ENCODE data around the gene SMCO1.

Gene SMCO1, protein sequence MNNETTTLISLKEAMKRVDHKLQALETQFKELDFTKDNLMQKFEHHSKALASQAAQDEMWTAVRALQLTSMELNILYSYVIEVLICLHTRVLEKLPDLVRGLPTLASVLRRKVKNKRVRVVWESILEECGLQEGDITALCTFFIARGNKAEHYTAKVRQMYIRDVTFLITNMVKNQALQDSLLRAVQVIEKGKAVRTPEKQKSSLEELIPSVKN

DNA sequence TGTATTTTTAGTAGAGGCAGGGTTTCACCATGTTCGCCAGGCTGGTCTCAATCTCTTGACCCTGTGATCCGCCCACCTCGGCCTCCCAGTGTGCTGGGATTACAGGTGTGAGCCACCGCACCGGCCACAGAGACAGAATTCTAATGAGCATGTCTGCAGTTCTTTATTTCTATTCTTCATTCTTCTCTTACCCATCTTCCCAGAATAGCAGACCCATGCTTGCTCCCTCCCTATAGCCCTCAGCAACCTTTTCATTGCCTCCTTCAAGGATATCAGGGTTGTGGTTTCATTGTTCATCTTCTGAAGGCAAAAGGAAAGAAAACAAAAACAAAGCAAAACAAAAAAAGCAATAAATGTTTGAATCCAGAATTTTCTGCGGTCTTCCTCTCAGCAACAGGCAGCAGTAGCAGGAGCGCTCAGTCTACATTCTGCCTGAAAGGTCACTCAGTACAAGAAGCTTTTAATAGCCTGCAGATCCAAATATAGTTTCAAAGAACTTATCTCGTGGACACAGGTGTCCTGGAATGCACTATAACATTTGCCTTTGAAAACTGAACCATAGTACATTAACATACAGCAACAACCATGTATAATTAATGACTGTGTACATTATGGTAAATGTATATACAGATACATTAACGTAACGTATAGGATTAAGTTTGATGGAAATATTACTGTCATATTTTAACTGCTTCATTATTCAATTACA, at the start of gene SMCO1:
SMCO1 (minus strand) TSS at position 434 of the 709 bp plus-strand sequence; CDS start at position 297, 137 bp downstream.
- no peak for DNase-seq (ENCODE audit: low spot score)
- TF ChIP-seq, protein P1, sequence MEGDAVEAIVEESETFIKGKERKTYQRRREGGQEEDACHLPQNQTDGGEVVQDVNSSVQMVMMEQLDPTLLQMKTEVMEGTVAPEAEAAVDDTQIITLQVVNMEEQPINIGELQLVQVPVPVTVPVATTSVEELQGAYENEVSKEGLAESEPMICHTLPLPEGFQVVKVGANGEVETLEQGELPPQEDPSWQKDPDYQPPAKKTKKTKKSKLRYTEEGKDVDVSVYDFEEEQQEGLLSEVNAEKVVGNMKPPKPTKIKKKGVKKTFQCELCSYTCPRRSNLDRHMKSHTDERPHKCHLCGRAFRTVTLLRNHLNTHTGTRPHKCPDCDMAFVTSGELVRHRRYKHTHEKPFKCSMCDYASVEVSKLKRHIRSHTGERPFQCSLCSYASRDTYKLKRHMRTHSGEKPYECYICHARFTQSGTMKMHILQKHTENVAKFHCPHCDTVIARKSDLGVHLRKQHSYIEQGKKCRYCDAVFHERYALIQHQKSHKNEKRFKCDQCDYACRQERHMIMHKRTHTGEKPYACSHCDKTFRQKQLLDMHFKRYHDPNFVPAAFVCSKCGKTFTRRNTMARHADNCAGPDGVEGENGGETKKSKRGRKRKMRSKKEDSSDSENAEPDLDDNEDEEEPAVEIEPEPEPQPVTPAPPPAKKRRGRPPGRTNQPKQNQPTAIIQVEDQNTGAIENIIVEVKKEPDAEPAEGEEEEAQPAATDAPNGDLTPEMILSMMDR (conservative IDR thresholded peaks at IDR 0.05; ENCODE audit: low read depth) = no peak
- POLR2A ChIA-PET (ENCODE audit: low non-redundant PET) = no interaction called here
- CTCF ChIA-PET = no interaction called here
- no peak within 1 kb of the TSS for H3K27ac ChIP-seq

DNA sequence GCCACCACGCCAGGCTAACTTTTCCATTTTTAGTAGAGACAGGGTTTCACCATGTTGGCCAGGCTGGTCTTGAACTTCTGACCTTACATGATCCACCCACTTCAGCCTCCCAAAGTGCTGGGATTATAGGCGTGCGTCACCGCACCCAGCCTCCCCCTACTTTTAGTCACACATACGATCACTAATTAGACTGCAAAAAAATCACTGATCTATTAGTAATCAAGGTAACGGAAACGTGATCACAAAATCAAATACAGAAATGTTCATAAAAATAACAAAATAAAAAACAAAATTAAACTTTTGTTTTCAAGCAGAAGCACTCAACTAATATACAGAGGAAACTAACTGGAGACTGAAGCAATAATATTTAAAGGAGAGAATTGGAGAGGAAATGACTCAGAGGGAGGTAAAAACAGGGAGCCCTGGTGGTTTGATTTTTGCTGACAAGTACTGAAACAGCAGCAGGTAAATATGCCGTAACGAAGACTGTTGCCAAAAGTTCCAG, 48.6 kb upstream of the SMCO1 start:
- ChIA-PET CTCF (no interaction called here), POLR2A (ENCODE audit: low non-redundant PET) (interaction anchor here (0.7 kb wide), 1 partner anchor 83 kb away, joined by 4 read pairs; no protein-coding TSS in a partner anchor)
- DNase-seq (ENCODE audit: low spot score) = peak; percentile 87
- TF ChIP-seq, protein P1 (conservative IDR thresholded peaks at IDR 0.05; ENCODE audit: low read depth) = no peak
- H3K27ac ChIP-seq = peak overlapping the region; percentile 84

DNA sequence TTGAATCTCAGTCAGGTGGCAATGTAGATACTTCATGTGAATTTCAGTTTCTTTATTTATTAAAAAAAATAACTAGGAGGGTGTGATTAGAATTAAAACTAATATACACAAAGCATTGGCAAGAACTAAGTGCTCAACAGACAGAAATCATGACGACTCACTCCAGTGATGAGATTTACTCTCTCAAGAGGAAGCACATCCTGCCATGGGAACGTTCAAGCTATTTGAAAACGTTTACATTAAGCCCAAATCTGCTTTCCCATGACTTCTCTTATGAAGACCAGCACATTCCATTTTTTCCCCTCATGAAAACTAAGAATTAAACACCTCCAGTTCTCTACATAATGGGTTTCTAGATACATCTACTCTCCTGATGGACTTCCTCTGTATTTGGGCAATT, 44.7 kb upstream of the SMCO1 start:
- TF ChIP-seq, protein P1 (conservative IDR thresholded peaks at IDR 0.05; ENCODE audit: low read depth) = no peak
- DNase-seq (ENCODE audit: low spot score) = no peak
- ChIA-PET POLR2A (ENCODE audit: low non-redundant PET) (no interaction called here), CTCF (no interaction called here)
- no peak overlapping the region for H3K27ac ChIP-seq

DNA sequence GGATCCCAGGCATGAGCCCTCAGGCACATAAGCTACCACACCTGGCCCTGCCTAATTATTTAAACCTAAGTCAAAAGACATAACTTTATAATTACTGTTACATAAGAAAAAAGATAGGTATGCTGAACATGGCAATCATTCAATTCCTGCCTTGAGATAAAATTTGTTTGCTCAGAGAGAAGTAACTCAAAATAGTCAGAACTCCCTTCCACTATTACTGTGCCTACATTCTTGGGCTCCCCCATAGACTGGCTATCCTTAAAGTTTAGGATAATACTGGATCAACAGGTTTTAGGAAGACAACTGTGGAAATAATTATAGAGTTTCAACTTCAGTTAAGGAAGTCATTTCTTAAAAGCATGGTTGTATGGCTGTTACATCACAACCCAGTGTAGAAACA, 43.3 kb upstream of the SMCO1 start:
- POLR2A ChIA-PET (ENCODE audit: low non-redundant PET) = no interaction called here
- TF ChIP-seq, protein P1 (conservative IDR thresholded peaks at IDR 0.05; ENCODE audit: low read depth) = no peak
- DNase-seq (ENCODE audit: low spot score) = no peak
- CTCF ChIA-PET = interaction anchor here (0.6 to 0.9 kb wide), 2 partner anchors 49 to 431 kb away, joined by 4 read pairs; no protein-coding TSS in a partner anchor
- no peak overlapping the region for H3K27ac ChIP-seq

DNA sequence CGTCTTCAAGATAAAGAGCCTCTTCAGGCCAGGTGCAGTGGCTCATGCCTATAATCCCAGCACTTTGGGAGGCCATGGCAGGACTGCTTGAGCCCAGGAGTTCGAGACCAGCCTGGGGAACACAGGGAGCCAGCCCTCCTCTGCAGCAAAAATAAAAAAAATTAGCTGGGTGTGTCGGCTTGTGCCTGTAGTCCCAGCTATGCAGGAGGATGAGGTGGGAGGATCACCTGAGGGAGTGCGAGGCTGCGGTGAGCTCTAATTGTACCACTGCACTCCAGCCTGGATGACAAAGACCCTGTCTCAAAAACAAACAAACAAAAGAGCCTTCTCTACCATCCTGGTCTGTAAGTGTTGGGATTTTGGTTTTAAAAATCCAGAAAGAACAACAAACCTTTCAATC, 42.1 kb upstream of the SMCO1 start:
- DNase-seq (ENCODE audit: low spot score) = no peak
- H3K27ac ChIP-seq = no peak overlapping the region
- ChIA-PET CTCF (no interaction called here), POLR2A (ENCODE audit: low non-redundant PET) (no interaction called here)
- TF ChIP-seq, protein P1 (conservative IDR thresholded peaks at IDR 0.05; ENCODE audit: low read depth) = no peak

DNA sequence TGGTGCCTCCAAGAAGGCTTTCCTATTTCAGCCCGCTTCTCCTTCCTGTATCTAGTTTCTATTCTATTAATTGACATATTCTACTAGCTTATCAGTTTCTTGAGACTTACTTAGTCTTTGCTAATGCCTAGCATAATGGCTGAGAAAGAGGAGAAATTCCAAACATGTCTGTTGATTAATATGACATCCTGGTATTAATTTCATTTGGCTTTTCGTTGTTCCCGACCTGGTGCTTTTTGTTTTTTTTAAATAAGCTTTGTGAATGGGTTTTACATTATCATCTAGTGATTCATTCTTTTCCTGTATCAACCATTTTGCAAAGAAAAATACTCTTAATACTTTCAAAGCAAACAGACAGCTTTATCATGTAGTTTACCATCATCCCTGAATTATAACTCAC, 40.1 kb upstream of the SMCO1 start:
- DNase-seq (ENCODE audit: low spot score) = no peak
- TF ChIP-seq, protein P1 (conservative IDR thresholded peaks at IDR 0.05; ENCODE audit: low read depth) = no peak
- no peak overlapping the region for H3K27ac ChIP-seq
- ChIA-PET CTCF (interaction anchor here (0.6 kb wide), 4 partner anchors 26 to 1077 kb away, joined by 3 to 5 read pairs (median 4); no protein-coding TSS in a partner anchor), POLR2A (ENCODE audit: low non-redundant PET) (no interaction called here)
